HepG2 (cell line): ENCODE data around the gene SLC43A1. TPM values are rescaled to one million over a fixed set of nuclear protein-coding genes. Genes with fewer than 3 reads are reported as not detected.

Experiments used
- GFI1 ChIP-seq: sonication (generic); formaldehyde crosslinking; IDR thresholded peaks from 2 replicates; pipeline ENCODE4 v1.5.0; 2020; ENCODE audit warnings: missing genetic modification reagents, mild to moderate bottlenecking, borderline replicate concordance
- HES4 ChIP-seq: sonication (generic); formaldehyde crosslinking; IDR thresholded peaks from 2 replicates; pipeline ENCODE4 v1.9.0; 2021; ENCODE audit warnings: mild to moderate bottlenecking, missing genetic modification reagents, borderline replicate concordance
- HNRNPK ChIP-seq: fragments of 200-400 bp; formaldehyde crosslinking; IDR thresholded peaks from 2 replicates; pipeline ENCODE4 v1.6.1; 2018; ENCODE audit warnings: low read length, low read depth, moderate library complexity, mild to moderate bottlenecking; ENCODE audit not compliant: poor library complexity, severe bottlenecking
- HOXA5 ChIP-seq: sonication (generic); formaldehyde crosslinking; IDR thresholded peaks from 2 replicates; pipeline ENCODE4 v1.4.0; 2020; ENCODE audit warnings: missing genetic modification reagents
- HOXA9 ChIP-seq: sonication (generic); formaldehyde crosslinking; IDR thresholded peaks from 2 replicates; pipeline ENCODE4 v1.8.1; 2022; ENCODE audit warnings: missing genetic modification reagents, mild to moderate bottlenecking, moderate library complexity, borderline replicate concordance
- ZNF253 ChIP-seq: sonication (generic); formaldehyde crosslinking; IDR thresholded peaks from 2 replicates; pipeline ENCODE4 v1.8.0; 2022; ENCODE audit warnings: mild to moderate bottlenecking, missing genetic modification reagents, borderline replicate concordance
- ZNF33A ChIP-seq: sonication (generic); formaldehyde crosslinking; IDR thresholded peaks from 2 replicates; pipeline ENCODE4 v1.5.1; 2020; ENCODE audit warnings: missing genetic modification reagents, mild to moderate bottlenecking, moderate library complexity, borderline replicate concordance
- ZNF343 ChIP-seq: sonication (generic); formaldehyde crosslinking; IDR thresholded peaks from 2 replicates; pipeline ENCODE4 v1.4.0; 2020; ENCODE audit warnings: mild to moderate bottlenecking, missing genetic modification reagents
- ZNF776 ChIP-seq: sonication (generic); formaldehyde crosslinking; IDR thresholded peaks from 2 replicates; pipeline ENCODE4 v1.4.0; 2020; ENCODE audit warnings: mild to moderate bottlenecking, missing genetic modification reagents
- polyA plus RNA-seq, 8 experiments: library from polyadenylated mRNA; depleted of rRNA in 3 of 8; stranded (reverse) in 7 of 8; unstranded in 1 of 8; fragments of >200 nt; fragmentation: Illumina TruSeq in 4 of 8; extraction: Trizol in 4 of 8; gene quantifications; 2 replicates each; pipeline versions ENCODE4 v1.2.1 to v1.2.3, GENCODE V29; 2011 to 2016; ENCODE audit warnings: low read depth in 4 of 8, missing spikeins in 1 of 8, mixed read lengths in 1 of 8; ENCODE audit not compliant: insufficient read depth in 1 of 8
- total RNA-seq, 5 experiments: library from RNA; depleted of rRNA; stranded (reverse); fragments of >200 nt; fragmentation: Illumina TruSeq; extraction: Trizol; gene quantifications; 2 replicates each; pipeline ENCODE4 v1.2.3, GENCODE V29; 2016; ENCODE audit warnings: low read depth in 1 of 5
- TF ChIP-seq, protein P1 (sequence below): sonication (generic); formaldehyde crosslinking; IDR thresholded peaks from one replicate; pipeline ENCODE4 v1.5.1; 2020; ENCODE audit warnings: mild to moderate bottlenecking, missing genetic modification reagents; ENCODE audit errors: not compliant biosample characterization
- TF ChIP-seq, protein P2 (sequence below), 2 experiments: sonication (generic) in 1 of 2; formaldehyde crosslinking in 1 of 2; IDR thresholded peaks; 2 replicates each; pipeline versions ENCODE4 v1.4.0 to v1.6.1; 2016 to 2020; ENCODE audit warnings: borderline replicate concordance in 1 of 2, low read depth in 1 of 2, mild to moderate bottlenecking in 1 of 2, missing genetic modification reagents in 1 of 2

Gene SLC43A1
- total and polyA plus RNA-seq, 2 of the 13 experiments (the other 11 are each of a cell fraction or from before 2014, with no cell fraction given) = 72.3 to 87.6 TPM

DNA sequence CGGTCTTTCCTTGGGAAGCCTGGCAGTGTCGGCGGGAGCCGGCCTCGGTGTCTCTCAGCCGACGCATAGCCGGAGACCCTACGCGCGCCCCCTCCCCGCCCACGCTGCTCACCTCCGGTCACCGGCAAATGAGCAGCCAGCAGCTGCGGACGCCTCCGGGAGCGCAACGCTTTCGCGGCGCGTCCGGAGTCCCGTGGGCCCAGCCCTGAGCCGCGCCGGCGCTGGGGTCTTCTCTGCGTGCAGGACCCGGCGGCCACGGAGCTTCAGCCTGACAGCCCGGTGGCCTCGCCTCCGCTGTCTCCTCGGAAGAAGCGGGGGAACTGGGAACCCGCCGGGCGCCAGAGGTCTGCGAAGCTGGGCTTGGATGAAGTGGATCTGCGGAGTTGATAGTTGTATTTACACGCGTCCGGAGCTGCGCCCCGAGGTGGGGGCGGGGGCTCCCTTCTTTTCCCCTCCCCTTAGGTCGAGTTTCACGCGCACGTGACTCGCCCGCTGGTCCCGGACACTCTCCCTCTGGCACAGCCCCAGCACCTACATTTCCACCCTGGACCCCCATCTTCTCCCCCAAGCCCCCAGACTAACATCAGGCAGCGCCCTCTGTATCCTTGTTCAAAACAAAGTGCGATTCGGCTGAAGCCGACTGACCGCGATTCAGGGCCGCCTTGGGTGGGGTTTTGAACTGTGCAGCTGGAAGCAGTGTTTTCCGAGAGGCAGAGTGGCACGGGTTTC, at the start of gene SLC43A1 (continued):
- TF ChIP-seq, protein P1, sequence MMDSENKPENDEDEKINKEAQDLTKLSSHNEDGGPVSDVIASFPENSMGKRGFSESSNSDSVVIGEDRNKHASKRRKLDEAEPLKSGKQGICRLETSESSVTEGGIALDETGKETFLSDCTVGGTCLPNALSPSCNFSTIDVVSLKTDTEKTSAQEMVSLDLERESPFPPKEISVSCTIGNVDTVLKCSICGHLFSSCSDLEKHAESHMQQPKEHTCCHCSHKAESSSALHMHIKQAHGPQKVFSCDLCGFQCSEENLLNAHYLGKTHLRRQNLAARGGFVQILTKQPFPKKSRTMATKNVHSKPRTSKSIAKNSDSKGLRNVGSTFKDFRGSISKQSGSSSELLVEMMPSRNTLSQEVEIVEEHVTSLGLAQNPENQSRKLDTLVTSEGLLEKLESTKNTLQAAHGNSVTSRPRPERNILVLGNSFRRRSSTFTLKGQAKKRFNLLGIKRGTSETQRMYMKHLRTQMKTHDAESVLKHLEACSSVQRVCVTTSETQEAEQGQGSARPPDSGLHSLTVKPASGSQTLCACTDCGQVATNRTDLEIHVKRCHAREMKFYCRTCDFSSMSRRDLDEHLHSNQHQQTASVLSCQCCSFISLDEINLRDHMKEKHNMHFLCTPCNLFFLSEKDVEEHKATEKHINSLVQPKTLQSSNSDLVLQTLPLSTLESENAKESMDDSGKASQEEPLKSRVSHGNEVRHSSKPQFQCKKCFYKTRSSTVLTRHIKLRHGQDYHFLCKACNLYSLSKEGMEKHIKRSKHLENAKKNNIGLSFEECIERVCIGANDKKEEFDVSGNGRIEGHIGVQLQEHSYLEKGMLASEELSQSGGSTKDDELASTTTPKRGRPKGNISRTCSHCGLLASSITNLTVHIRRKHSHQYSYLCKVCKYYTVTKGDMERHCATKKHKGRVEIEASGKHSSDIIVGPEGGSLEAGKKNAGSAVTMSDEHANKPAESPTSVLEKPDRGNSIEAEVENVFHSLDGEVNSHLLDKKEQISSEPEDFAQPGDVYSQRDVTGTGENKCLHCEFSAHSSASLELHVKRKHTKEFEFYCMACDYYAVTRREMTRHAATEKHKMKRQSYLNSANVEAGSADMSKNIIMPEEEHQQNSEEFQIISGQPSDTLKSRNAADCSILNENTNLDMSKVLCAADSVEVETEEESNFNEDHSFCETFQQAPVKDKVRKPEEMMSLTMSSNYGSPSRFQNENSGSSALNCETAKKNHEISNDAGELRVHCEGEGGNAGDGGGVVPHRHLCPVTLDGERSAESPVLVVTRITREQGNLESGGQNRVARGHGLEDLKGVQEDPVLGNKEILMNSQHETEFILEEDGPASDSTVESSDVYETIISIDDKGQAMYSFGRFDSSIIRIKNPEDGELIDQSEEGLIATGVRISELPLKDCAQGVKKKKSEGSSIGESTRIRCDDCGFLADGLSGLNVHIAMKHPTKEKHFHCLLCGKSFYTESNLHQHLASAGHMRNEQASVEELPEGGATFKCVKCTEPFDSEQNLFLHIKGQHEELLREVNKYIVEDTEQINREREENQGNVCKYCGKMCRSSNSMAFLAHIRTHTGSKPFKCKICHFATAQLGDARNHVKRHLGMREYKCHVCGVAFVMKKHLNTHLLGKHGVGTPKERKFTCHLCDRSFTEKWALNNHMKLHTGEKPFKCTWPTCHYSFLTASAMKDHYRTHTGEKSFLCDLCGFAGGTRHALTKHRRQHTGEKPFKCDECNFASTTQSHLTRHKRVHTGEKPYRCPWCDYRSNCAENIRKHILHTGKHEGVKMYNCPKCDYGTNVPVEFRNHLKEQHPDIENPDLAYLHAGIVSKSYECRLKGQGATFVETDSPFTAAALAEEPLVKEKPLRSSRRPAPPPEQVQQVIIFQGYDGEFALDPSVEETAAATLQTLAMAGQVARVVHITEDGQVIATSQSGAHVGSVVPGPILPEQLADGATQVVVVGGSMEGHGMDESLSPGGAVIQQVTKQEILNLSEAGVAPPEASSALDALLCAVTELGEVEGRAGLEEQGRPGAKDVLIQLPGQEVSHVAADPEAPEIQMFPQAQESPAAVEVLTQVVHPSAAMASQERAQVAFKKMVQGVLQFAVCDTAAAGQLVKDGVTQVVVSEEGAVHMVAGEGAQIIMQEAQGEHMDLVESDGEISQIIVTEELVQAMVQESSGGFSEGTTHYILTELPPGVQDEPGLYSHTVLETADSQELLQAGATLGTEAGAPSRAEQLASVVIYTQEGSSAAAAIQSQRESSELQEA (CRISPR knock-in tag) = peak; percentile 44
- TF ChIP-seq GFI1 (CRISPR knock-in tag) (no peak), ZNF253 (CRISPR knock-in tag) (peak; percentile 83; the same call in 1 of the 2 replicates), ZNF343 (CRISPR knock-in tag) (no peak), ZNF776 (CRISPR knock-in tag) (peak; percentile 95), HNRNPK (peak; percentile 36), HES4 (CRISPR knock-in tag) (0 out of 2 replicates have a peak, but pooled peaks have one; percentile 15), HOXA9 (no peak), ZNF33A (CRISPR knock-in tag) (no peak), HOXA5 (CRISPR knock-in tag) (peak; percentile 40; the same call in 1 of the 2 replicates)
- TF ChIP-seq, protein P2, sequence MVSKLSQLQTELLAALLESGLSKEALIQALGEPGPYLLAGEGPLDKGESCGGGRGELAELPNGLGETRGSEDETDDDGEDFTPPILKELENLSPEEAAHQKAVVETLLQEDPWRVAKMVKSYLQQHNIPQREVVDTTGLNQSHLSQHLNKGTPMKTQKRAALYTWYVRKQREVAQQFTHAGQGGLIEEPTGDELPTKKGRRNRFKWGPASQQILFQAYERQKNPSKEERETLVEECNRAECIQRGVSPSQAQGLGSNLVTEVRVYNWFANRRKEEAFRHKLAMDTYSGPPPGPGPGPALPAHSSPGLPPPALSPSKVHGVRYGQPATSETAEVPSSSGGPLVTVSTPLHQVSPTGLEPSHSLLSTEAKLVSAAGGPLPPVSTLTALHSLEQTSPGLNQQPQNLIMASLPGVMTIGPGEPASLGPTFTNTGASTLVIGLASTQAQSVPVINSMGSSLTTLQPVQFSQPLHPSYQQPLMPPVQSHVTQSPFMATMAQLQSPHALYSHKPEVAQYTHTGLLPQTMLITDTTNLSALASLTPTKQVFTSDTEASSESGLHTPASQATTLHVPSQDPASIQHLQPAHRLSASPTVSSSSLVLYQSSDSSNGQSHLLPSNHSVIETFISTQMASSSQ (IDR thresholded peaks at IDR 0.05; ENCODE audit: low read depth) = no peak
- TF ChIP-seq, protein P2 (CRISPR knock-in tag; IDR thresholded peaks at IDR 0.05; ENCODE audit: borderline replicate concordance) = peak; percentile 35; the same call in 1 of the 2 replicates
